ENCODE results near the gene SUPV3L1. TPM values are rescaled to one million over a fixed set of nuclear protein-coding genes. Genes with fewer than 3 reads are reported as not detected.
"Not testable (repeated sequence)": the region's sequence is repeated elsewhere in the genome, so short reads cannot be mapped to it uniquely, and the experiment has no call there.

The SUPV3L1 gene
- total and polyA plus RNA-seq, 4 donors: 26.5 to 34.8 (median 31.9) TPM

- no peaks in the 10 kb centered on the region for H3K9me3 ChIP-seq (ENCODE audit: control insufficient read depth, insufficient read depth, low read length)
- no peaks in the 10 kb centered on the region for H3K27me3 ChIP-seq (ENCODE audit: control insufficient read depth, insufficient read depth, low read length)
- H3K27ac ChIP-seq (ENCODE audit: low read depth, low read length): no peak overlapping the region
- DNase-seq (ENCODE audit: low read depth in 4 of 6, low spot score in 6 of 6): no peak
- no peak overlapping the region for H3K4me3 ChIP-seq (ENCODE audit: low read depth, low read length)
- H3K4me1 ChIP-seq (ENCODE audit: control insufficient read depth, insufficient read depth, low read length): no peaks in the 10 kb centered on the region
- no CpG with 5 or more reads among the region's 3 CpGs for WGBS (ENCODE audit: insufficient coverage)
- H3K36me3 ChIP-seq (ENCODE audit: control insufficient read depth, insufficient read depth, low read length): no peaks in the 10 kb centered on the region
Observed at GRCh38 chr10:69151984-69152383, 28.1 kb upstream of the SUPV3L1 start.

- 87% methylated on average over 3 of the region's 6 CpGs for whole genome bisulfite sequencing (ENCODE audit: insufficient coverage)
- H3K27ac ChIP-seq (ENCODE audit: low read depth, low read length): no peak overlapping the region
- no peaks in the 10 kb centered on the region for H3K9me3 ChIP-seq (ENCODE audit: control insufficient read depth, insufficient read depth, low read length)
- H3K27me3 ChIP-seq (ENCODE audit: control insufficient read depth, insufficient read depth, low read length): no peaks in the 10 kb centered on the region
- no peaks in the 10 kb centered on the region for H3K36me3 ChIP-seq (ENCODE audit: control insufficient read depth, insufficient read depth, low read length)
- no peaks in the 10 kb centered on the region for H3K4me1 ChIP-seq (ENCODE audit: control insufficient read depth, insufficient read depth, low read length)
- no peak for DNase-seq (ENCODE audit: low read depth in 4 of 6, low spot score in 6 of 6)
- no peak overlapping the region for H3K4me3 ChIP-seq (ENCODE audit: low read depth, low read length)
Observed at GRCh38 chr10:69153227-69153626, 26.8 kb upstream of the SUPV3L1 start.

GRCh38 chr10:69160809-69161241 is 19.2 kb upstream of the SUPV3L1 start:
- no peak for DNase-seq (ENCODE audit: low read depth in 4 of 6, low spot score in 6 of 6)
- H3K27me3 ChIP-seq (ENCODE audit: control insufficient read depth, insufficient read depth, low read length): no peaks in the 10 kb centered on the region
- H3K9me3 ChIP-seq (ENCODE audit: control insufficient read depth, insufficient read depth, low read length): no peaks in the 10 kb centered on the region
- no peak overlapping the region for H3K4me3 ChIP-seq (ENCODE audit: low read depth, low read length)
- no peaks in the 10 kb centered on the region for H3K4me1 ChIP-seq (ENCODE audit: control insufficient read depth, insufficient read depth, low read length)
- H3K36me3 ChIP-seq (ENCODE audit: control insufficient read depth, insufficient read depth, low read length): peaks cover 27% of the 10 kb centered on the region
- no peak overlapping the region for H3K27ac ChIP-seq (ENCODE audit: low read depth, low read length)
- no CpG with 5 or more reads among the region's 2 CpGs for WGBS (ENCODE audit: insufficient coverage)

GRCh38 chr10:69168493-69168892 is 11.5 kb upstream of the SUPV3L1 start:
- no peak overlapping the region for H3K4me3 ChIP-seq (ENCODE audit: low read depth, low read length)
- WGBS (ENCODE audit: insufficient coverage): no CpG with 5 or more reads among the region's 4 CpGs
- H3K9me3 ChIP-seq (ENCODE audit: control insufficient read depth, insufficient read depth, low read length): no peaks in the 10 kb centered on the region
- H3K36me3 ChIP-seq (ENCODE audit: control insufficient read depth, insufficient read depth, low read length): peaks cover 31% of the 10 kb centered on the region
- H3K4me1 ChIP-seq (ENCODE audit: control insufficient read depth, insufficient read depth, low read length): no peaks in the 10 kb centered on the region
- no peak overlapping the region for H3K27ac ChIP-seq (ENCODE audit: low read depth, low read length)
- no peak for DNase-seq (ENCODE audit: low read depth in 4 of 6, low spot score in 6 of 6)
- H3K27me3 ChIP-seq (ENCODE audit: control insufficient read depth, insufficient read depth, low read length): no peaks in the 10 kb centered on the region

GRCh38 chr10:69172241-69172982 is 7.6 kb upstream of the SUPV3L1 start:
- Histone ChIP-seq H3K27me3 (ENCODE audit: control insufficient read depth, insufficient read depth, low read length) (no peaks in the 10 kb centered on the region), H3K4me3 (ENCODE audit: low read depth, low read length) (no peak overlapping the region), H3K9me3 (ENCODE audit: control insufficient read depth, insufficient read depth, low read length) (no peaks in the 10 kb centered on the region), H3K27ac (ENCODE audit: low read depth, low read length) (no peak overlapping the region), H3K4me1 (ENCODE audit: control insufficient read depth, insufficient read depth, low read length) (no peaks in the 10 kb centered on the region), H3K36me3 (ENCODE audit: control insufficient read depth, insufficient read depth, low read length) (peaks cover 17% of the 10 kb centered on the region)
- no peak for DNase-seq (ENCODE audit: low read depth in 4 of 6, low spot score in 6 of 6)
- no CpG with 5 or more reads among the region's 3 CpGs for WGBS (ENCODE audit: insufficient coverage)

GRCh38 chr10:69175326-69175725 is 4.7 kb upstream of the SUPV3L1 start:
- H3K4me3 ChIP-seq (ENCODE audit: low read depth, low read length); H3K4me1 ChIP-seq (ENCODE audit: control insufficient read depth, insufficient read depth, low read length); H3K27me3 ChIP-seq (ENCODE audit: control insufficient read depth, insufficient read depth, low read length); H3K9me3 ChIP-seq (ENCODE audit: control insufficient read depth, insufficient read depth, low read length); DNase-seq (ENCODE audit: low read depth in 4 of 6, low spot score in 6 of 6); H3K27ac ChIP-seq (ENCODE audit: low read depth, low read length): not testable (repeated sequence)
- H3K36me3 ChIP-seq (ENCODE audit: control insufficient read depth, insufficient read depth, low read length): peaks cover 10% of the 10 kb centered on the region
- WGBS (ENCODE audit: insufficient coverage): 77% methylated on average over 4 of the region's 4 CpGs

- WGBS (ENCODE audit: insufficient coverage): no CpG with 5 or more reads among the region's 2 CpGs
- H3K27ac ChIP-seq (ENCODE audit: low read depth, low read length): no peak overlapping the region
- DNase-seq (ENCODE audit: low read depth in 4 of 6, low spot score in 6 of 6): no peak
Observed at GRCh38 chr10:69176823-69177222, 3.2 kb upstream of the SUPV3L1 start.

GRCh38 chr10:69179089-69179742 is 818 bp upstream of the SUPV3L1 start:
- no peak for DNase-seq (ENCODE audit: low read depth in 4 of 6, low spot score in 6 of 6)
- no peaks in the 10 kb centered on the region for H3K9me3 ChIP-seq (ENCODE audit: control insufficient read depth, insufficient read depth, low read length)
- H3K27me3 ChIP-seq (ENCODE audit: control insufficient read depth, insufficient read depth, low read length): no peaks in the 10 kb centered on the region
- H3K27ac ChIP-seq (ENCODE audit: low read depth, low read length): no peak overlapping the region
- 37% methylated on average over 15 of the region's 21 CpGs for WGBS (ENCODE audit: insufficient coverage)
- peaks cover 6% of the 10 kb centered on the region for H3K4me1 ChIP-seq (ENCODE audit: control insufficient read depth, insufficient read depth, low read length)
- peak overlapping the region; percentile 99 for H3K4me3 ChIP-seq (ENCODE audit: low read depth, low read length)
- H3K36me3 ChIP-seq (ENCODE audit: control insufficient read depth, insufficient read depth, low read length): peaks cover 12% of the 10 kb centered on the region

More at GRCh38 chr10:69176823-69177222, 3.2 kb upstream of the SUPV3L1 start:
- Histone ChIP-seq H3K4me3 (ENCODE audit: low read depth, low read length) (no peak overlapping the region), H3K9me3 (ENCODE audit: control insufficient read depth, insufficient read depth, low read length) (no peaks in the 10 kb centered on the region), H3K36me3 (ENCODE audit: control insufficient read depth, insufficient read depth, low read length) (peaks cover 11% of the 10 kb centered on the region), H3K27me3 (ENCODE audit: control insufficient read depth, insufficient read depth, low read length) (no peaks in the 10 kb centered on the region), H3K4me1 (ENCODE audit: control insufficient read depth, insufficient read depth, low read length) (peaks cover 6% of the 10 kb centered on the region)

GRCh38 chr10:69180525-69181204 is 631 bp downstream of the SUPV3L1 start:
- WGBS (ENCODE audit: insufficient coverage): 9% methylated on average over 20 of the region's 29 CpGs
- no peaks in the 10 kb centered on the region for H3K27me3 ChIP-seq (ENCODE audit: control insufficient read depth, insufficient read depth, low read length)
- peaks cover 19% of the 10 kb centered on the region for H3K36me3 ChIP-seq (ENCODE audit: control insufficient read depth, insufficient read depth, low read length)
- H3K27ac ChIP-seq (ENCODE audit: low read depth, low read length): peak overlapping the region; percentile 96
- H3K4me1 ChIP-seq (ENCODE audit: control insufficient read depth, insufficient read depth, low read length): peaks cover 6% of the 10 kb centered on the region
- DNase-seq (ENCODE audit: low read depth in 4 of 6, low spot score in 6 of 6): no peak
- peak overlapping the region; percentile 99 for H3K4me3 ChIP-seq (ENCODE audit: low read depth, low read length)
- no peaks in the 10 kb centered on the region for H3K9me3 ChIP-seq (ENCODE audit: control insufficient read depth, insufficient read depth, low read length)
